Measurements from ENCODE around the gene SP8. TPM values are rescaled to one million over a fixed set of nuclear protein-coding genes. Genes with fewer than 3 reads are reported as not detected.
"Not testable (repeated sequence)": the region's sequence is repeated elsewhere in the genome, so short reads cannot be mapped to it uniquely, and the experiment has no call there.

The SP8 gene
- total RNA-seq, 1 donor from 2014 or later = 1.1 TPM

GRCh38 chr7:20831451-20831850 is 44.8 kb upstream of the SP8 start:
- Mint-ChIP-seq H3K9me3 (ENCODE audit: low read depth) (no peaks in the 10 kb centered on the region), H3K27ac (no peak overlapping the region), H3K4me3 (ENCODE audit: low read depth) (no peak overlapping the region), H3K4me1 (ENCODE audit: low read depth) (peaks cover 7% of the 10 kb centered on the region), H3K27me3 (peaks cover 9% of the 10 kb centered on the region), H3K36me3 (ENCODE audit: insufficient read depth) (no peaks in the 10 kb centered on the region)
- no peak for DNase-seq (ENCODE audit: low spot score, unreplicated experiment)
- no peak for TF ChIP-seq CTCF (IDR thresholded peaks at IDR 0.05; ENCODE audit: unreplicated experiment)

- Mint-ChIP-seq H3K36me3 (ENCODE audit: insufficient read depth) (no peaks in the 10 kb centered on the region), H3K27me3 (peaks cover 14% of the 10 kb centered on the region), H3K4me1 (ENCODE audit: low read depth) (peaks cover 7% of the 10 kb centered on the region), H3K27ac (no peak overlapping the region), H3K9me3 (ENCODE audit: low read depth) (no peaks in the 10 kb centered on the region), H3K4me3 (ENCODE audit: low read depth) (no peak overlapping the region)
- no peak for DNase-seq (ENCODE audit: low spot score, unreplicated experiment)
- no peak for TF ChIP-seq CTCF (IDR thresholded peaks at IDR 0.05; ENCODE audit: unreplicated experiment)
Measured at GRCh38 chr7:20828947-20829346, 42.3 kb upstream of the SP8 start.

- Mint-ChIP-seq H3K36me3 (ENCODE audit: insufficient read depth) (no peaks in the 10 kb centered on the region), H3K4me3 (ENCODE audit: low read depth) (no peak overlapping the region), H3K4me1 (ENCODE audit: low read depth) (peaks cover 7% of the 10 kb centered on the region), H3K27ac (no peak overlapping the region), H3K27me3 (peaks cover 14% of the 10 kb centered on the region), H3K9me3 (ENCODE audit: low read depth) (no peaks in the 10 kb centered on the region)
- no peak for DNase-seq (ENCODE audit: low spot score, unreplicated experiment)
- no peak for TF ChIP-seq CTCF (IDR thresholded peaks at IDR 0.05; ENCODE audit: unreplicated experiment)
Measured at GRCh38 chr7:20827172-20827571, 40.5 kb upstream of the SP8 start.

GRCh38 chr7:20826243-20826642 is 39.6 kb upstream of the SP8 start:
- no peak overlapping the region for H3K27ac Mint-ChIP-seq
- no peak for TF ChIP-seq CTCF (IDR thresholded peaks at IDR 0.05; ENCODE audit: unreplicated experiment)
- no peak for DNase-seq (ENCODE audit: low spot score, unreplicated experiment)
- peaks cover 5% of the 10 kb centered on the region for H3K4me1 Mint-ChIP-seq (ENCODE audit: low read depth)
- H3K4me3 Mint-ChIP-seq (ENCODE audit: low read depth) = no peak overlapping the region
- peaks cover 14% of the 10 kb centered on the region for H3K27me3 Mint-ChIP-seq
- no peaks in the 10 kb centered on the region for H3K36me3 Mint-ChIP-seq (ENCODE audit: insufficient read depth)
- no peaks in the 10 kb centered on the region for H3K9me3 Mint-ChIP-seq (ENCODE audit: low read depth)

- H3K27ac Mint-ChIP-seq = no peak overlapping the region
- H3K4me1 Mint-ChIP-seq (ENCODE audit: low read depth) = peaks cover 5% of the 10 kb centered on the region
- no peak for TF ChIP-seq CTCF (IDR thresholded peaks at IDR 0.05; ENCODE audit: unreplicated experiment)
- no peak overlapping the region for H3K4me3 Mint-ChIP-seq (ENCODE audit: low read depth)
- peaks cover 14% of the 10 kb centered on the region for H3K27me3 Mint-ChIP-seq
- no peak for DNase-seq (ENCODE audit: low spot score, unreplicated experiment)
- H3K36me3 Mint-ChIP-seq (ENCODE audit: insufficient read depth) = no peaks in the 10 kb centered on the region
- no peaks in the 10 kb centered on the region for H3K9me3 Mint-ChIP-seq (ENCODE audit: low read depth)
Measured at GRCh38 chr7:20825555-20825954, 38.9 kb upstream of the SP8 start.

- not testable (repeated sequence) for H3K9me3 Mint-ChIP-seq (ENCODE audit: low read depth); H3K27me3 Mint-ChIP-seq; H3K4me1 Mint-ChIP-seq (ENCODE audit: low read depth); H3K27ac Mint-ChIP-seq; H3K36me3 Mint-ChIP-seq (ENCODE audit: insufficient read depth); H3K4me3 Mint-ChIP-seq (ENCODE audit: low read depth); DNase-seq (ENCODE audit: low spot score, unreplicated experiment)
Measured at GRCh38 chr7:20821390-20821789, 34.7 kb upstream of the SP8 start.
